GM12892 (cell line): ENCODE data around the gene HRH1.

Experiments
- DNase-seq: peaks from one replicate; pipeline ENCODE4 v3.0.0; 2011; ENCODE audit not compliant: insufficient read length
- FAIRE-seq: peaks from 2 replicates; lab custom pipeline; 2011; peaks lifted over from hg19 to GRCh38; lab: Jason Lieb, UNC
- POLR2A ChIP-seq: IDR thresholded peaks from 2 replicates; pipeline ENCODE4 v1.6.1; 2011; ENCODE audit warnings: low read depth, low read length, control low read depth
- POLR2AphosphoS5 ChIP-seq: IDR thresholded peaks from 2 replicates; pipeline ENCODE4 v1.6.1; 2011; ENCODE audit warnings: low read depth, low read length, control low read depth
- TAF1 ChIP-seq: IDR thresholded peaks from 2 replicates; pipeline ENCODE4 v1.6.1; 2011; ENCODE audit warnings: low read depth, mild to moderate bottlenecking, control low read depth, low read length, borderline replicate concordance

HRH1 gene

DNA sequence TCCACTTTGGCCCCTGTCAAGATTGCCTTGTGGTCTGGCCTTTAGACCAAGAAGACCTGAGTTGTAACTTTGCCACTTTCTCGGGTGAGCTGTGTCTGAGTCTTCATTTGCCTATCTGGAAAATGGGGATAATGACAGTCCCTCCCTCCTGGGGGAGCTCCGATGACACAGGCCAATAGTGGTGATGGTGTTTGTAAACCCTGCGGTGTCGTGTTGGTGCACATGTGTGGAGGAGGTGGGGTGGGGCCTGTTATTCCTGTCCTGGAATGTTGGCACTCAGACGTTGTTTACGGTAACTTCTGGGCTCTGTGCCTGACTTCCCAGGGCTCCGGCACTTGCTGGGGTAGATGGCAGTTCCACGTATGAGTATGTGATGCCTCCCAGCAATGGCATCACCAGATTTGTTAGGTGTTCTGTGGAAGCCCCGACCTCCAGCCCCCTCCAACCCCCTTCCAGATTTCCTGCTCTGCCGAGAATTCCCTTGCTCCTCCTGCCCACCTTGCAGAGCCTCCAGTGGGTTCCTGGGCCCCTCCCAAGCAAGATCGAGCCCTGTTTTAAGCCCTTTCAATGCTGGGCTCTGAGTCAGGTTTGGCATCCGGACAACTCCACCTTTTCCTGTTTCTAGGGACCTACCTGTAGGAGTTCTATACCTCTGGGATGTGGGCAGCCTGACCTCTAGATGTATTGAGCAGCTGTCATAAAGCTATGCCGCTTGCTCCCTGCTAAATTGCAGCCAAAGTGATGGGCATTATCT lies 31.4 kb downstream of the HRH1 start:
- no peak for TF ChIP-seq POLR2AphosphoS5
- TF ChIP-seq TAF1 = no peak
- TF ChIP-seq POLR2A = no peak
- no peak for DNase-seq
- no peak for FAIRE-seq

- TF ChIP-seq POLR2A (no peak), TAF1 (no peak), POLR2AphosphoS5 (no peak)
- FAIRE-seq = no peak
- DNase-seq = no peak
Observed at GRCh38 chr3:11186318-11186692, 32.0 kb downstream of the HRH1 start.

DNA sequence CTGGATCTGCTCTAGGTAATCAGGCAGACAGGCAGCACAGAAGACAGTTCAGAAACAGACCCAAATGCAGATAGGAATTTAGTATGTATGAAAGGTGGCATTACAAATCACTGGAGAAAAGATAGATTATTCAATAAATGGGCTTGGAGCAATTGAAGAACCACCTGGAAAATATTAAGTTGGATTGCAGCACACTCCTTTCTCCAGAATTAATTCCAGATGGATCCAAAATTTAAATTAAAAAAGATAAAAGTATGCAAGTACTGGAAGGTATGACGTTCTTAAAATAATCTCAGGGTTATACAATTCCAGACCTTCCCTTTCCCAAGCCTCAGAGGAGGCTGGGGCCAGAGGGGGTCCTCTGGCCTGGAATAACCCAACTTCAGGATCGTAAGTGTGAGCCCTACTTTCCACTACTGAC lies 32.5 kb downstream of the HRH1 start:
- FAIRE-seq (no peak), DNase-seq (no peak)
- TF ChIP-seq TAF1 (no peak), POLR2A (no peak), POLR2AphosphoS5 (no peak)

DNA sequence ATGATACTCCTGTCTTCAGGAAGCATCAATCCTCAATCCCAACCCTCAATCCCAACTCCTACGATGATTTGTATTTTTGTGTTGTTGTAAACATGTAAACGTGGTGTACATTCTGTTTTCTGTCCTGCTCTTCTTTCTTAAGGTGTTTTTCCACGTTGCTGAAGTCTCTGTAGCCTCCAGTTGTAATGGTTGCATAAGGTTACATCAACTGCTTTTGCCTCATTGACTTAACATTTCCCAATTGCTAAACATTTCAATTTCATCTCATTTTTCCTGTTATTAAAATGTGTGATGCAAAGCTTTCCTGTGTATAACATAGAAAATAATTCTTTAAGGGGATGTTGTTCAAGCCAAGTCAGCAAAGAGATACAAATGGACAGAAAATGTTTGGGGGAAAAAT lies 33.4 kb downstream of the HRH1 start:
- DNase-seq (no peak), FAIRE-seq (no peak)
- no peak for TF ChIP-seq POLR2AphosphoS5
- TF ChIP-seq TAF1 = no peak

DNA sequence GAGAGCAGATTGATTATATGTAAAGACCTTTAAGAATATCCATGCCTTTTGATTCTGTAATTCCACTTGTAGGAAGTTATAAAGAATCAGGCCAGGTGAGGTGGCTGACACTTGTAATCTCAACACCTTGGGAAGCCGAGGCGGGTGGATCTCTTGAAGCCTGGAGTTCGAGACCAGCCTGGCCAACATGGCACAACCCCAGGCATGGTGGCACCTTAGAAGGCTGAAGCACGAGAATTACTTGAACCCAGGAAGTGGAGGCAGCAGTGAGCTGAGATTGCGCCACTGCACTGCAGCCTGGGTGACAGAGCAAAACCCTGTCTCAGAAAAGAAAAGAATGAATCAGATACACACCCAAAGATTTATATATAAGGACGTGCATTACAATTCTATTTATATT lies 33.9 kb downstream of the HRH1 start:
- TF ChIP-seq POLR2AphosphoS5 = no peak
- FAIRE-seq (no peak), DNase-seq (no peak)

DNA sequence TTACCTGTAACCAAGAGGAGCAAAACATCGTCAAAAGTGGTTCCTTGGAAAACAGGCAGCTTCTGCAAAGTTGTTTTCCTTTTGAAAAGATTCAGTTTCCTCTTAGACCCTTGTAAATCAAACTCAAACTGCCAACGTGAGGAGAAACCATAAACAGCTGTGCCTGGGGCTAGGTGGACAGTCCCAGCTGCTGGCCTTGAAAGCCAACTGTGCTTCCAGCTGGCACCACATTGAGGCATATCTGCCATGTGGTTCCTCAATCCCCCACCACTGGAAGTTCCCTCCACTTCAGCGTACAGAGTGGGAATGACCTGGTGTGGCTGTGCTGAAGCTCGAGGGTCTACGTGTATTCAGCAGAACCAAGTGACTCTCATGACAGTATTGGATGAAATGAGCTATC lies 40.9 kb downstream of the HRH1 start:
- TF ChIP-seq POLR2A (no peak), TAF1 (no peak), POLR2AphosphoS5 (no peak)
- FAIRE-seq = no peak
- no peak for DNase-seq

GRCh38 chr3:11195721-11196332 lies 41.5 kb downstream of the HRH1 start:
- no peak for FAIRE-seq
- no peak for DNase-seq

GRCh38 chr3:11197484-11197883 lies 43.2 kb downstream of the HRH1 start:
- TF ChIP-seq POLR2A = no peak
- no peak for TF ChIP-seq TAF1
- TF ChIP-seq POLR2AphosphoS5 = no peak
- DNase-seq (no peak), FAIRE-seq (no peak)

More at GRCh38 chr3:11195721-11196332, 41.5 kb downstream of the HRH1 start:
- TF ChIP-seq TAF1 (no peak), POLR2AphosphoS5 (no peak)

DNA sequence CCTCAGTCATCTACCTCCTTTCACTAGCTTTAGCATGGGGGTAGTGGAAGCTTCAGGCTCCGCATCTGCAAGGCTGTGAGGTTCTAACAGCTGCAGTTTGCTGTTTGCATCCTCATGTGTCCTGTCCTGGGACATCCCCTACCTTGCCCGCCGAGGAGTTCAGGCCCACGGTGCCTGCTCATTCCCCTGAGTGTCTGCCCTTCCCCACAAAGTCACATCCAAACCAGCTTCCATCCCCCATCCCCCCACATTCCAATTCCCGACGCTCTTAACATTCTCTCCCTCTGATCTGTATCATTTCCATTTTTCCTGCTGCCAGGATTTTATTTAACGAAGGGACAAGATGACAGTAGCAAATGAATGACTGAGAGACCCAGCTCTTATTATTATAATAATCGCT lies 43.8 kb downstream of the HRH1 start:
- DNase-seq = no peak
- no peak for TF ChIP-seq TAF1
- TF ChIP-seq POLR2AphosphoS5 = no peak
- TF ChIP-seq POLR2A = no peak
- FAIRE-seq = no peak

DNA sequence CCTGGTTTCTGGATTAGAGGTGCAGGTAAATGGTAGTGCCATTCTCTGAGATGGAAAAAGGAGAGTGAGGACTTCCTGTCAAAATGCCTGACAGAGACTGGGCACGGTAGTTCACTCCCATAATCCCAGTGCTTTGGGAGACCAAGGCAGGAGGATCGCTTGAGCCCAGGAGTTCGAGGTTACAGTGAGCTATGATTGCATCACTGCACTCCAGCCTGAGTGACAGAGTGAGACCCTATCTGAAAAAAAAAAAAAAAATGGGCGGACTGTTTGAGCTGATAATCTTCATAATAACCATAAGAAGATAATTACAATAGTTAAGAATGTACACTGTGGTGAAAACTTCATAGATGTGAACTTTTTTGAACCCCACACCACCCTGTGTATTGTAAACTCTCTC lies 44.2 kb downstream of the HRH1 start:
- FAIRE-seq = no peak
- no peak for DNase-seq
- TF ChIP-seq POLR2A (no peak), TAF1 (no peak), POLR2AphosphoS5 (no peak)

- TF ChIP-seq POLR2A = no peak
- no peak for TF ChIP-seq TAF1
- no peak for TF ChIP-seq POLR2AphosphoS5
- DNase-seq (no peak), FAIRE-seq (no peak)
Observed at GRCh38 chr3:11199902-11200845, 45.9 kb downstream of the HRH1 start.

GRCh38 chr3:11201251-11202019 lies 47.1 kb downstream of the HRH1 start:
- FAIRE-seq = no peak
- DNase-seq = no peak
- TF ChIP-seq TAF1 (no peak), POLR2AphosphoS5 (no peak), POLR2A (no peak)
